OCI-M2 (cell line): Measurements from ENCODE around the gene TMEM141.

Experiments used
- DNase-seq: peaks from one replicate; lab custom pipeline; 2025; ENCODE audit not compliant: unreplicated experiment; lab: John Stamatoyannopoulos, UW

The TMEM141 gene

DNA sequence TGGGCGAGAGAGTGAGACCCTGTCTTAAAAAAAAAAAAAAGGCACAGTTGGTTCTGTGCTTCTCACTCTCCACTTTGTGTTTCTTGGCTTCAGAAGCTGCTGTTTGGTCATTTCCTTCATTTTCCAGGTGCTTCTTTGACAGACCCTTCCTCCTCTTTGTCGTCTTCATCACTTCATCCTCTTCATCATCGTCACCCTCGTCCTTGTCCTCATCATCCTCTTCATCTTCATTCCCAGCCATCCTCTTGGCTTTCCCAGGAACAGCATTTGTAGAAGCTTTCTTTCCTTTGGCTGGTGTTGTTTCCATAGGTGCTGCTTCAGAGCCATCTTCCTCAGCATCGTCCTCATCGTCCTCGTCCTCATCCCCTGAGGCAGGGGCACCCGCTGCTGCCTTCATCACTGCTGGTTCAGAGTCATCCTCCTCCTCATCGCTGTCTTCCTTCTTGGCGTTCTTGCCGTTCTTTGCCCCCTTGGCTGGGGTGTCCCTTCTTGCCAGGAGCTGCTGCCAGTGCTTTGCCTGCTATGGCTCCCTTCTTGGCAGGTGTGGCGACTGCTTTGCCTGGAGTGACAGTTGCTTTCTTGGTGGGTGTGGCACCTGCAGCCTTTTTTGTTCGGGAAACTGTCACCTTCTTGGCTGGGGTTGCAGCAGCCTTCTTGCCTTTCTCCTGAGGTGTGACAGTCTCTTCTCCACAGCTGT lies 23.7 kb downstream of the TMEM141 start:
- DNase-seq: no peak

DNA sequence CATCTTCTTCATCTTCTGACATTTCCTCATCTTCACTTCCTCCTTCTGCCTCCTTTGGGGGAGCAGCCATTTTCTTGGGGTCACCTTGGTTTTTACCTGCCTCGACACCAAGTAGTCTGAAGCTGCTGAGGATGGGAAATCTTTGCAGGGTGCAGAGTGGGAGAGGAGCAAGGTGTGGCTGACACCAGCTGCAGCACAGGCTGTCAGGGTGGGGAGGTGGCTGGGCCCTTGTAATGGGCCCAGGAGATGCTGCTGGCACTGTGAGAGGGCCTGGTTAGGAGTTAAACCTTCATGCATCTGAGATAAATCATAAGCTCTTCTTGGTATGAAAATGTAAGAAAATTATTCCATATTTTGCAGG lies 24.3 kb downstream of the TMEM141 start:
- no peak for DNase-seq

DNA sequence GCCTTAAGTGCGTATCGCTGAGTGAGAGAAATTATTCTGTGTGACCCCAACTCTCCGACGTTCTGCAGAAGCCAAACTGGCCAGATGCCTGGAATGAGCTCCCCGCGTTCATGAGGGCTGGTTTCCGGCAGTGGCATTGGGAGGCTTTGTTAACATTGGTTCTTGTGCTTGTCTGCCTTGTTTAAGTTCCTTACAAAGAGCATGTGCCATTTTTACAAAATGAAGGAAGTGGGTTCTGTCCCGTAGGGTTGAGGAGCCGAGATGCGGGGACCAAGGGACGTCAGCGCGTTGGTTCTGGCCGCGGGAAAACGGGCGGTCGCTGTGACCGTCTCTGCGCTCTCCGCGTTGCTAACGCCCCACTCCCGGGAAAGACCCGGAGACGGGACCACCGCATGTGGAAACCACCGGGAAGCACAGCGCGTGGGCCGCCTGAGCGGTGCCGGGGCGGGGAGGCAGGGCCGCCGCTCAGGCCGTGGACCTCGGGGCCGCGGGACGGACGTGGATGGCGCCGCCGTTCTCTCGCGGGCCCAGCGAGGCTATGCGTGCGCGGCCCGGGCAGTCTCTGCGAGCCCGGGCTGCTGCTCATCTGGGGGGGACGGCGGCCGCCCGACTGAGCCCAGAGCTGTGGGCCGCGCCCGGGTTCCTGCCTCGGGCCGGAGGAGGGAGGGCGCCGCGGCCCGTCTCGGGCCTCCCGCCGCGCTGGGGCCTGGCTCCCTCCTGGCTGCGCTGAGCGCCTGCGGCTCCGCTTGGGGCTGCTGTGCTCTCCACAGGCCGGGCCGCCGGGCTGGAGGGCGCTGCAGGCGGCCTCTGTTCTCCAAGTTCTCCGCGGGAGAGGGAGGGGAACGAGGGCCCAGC lies 30.1 kb downstream of the TMEM141 start:
- no peak for DNase-seq

DNA sequence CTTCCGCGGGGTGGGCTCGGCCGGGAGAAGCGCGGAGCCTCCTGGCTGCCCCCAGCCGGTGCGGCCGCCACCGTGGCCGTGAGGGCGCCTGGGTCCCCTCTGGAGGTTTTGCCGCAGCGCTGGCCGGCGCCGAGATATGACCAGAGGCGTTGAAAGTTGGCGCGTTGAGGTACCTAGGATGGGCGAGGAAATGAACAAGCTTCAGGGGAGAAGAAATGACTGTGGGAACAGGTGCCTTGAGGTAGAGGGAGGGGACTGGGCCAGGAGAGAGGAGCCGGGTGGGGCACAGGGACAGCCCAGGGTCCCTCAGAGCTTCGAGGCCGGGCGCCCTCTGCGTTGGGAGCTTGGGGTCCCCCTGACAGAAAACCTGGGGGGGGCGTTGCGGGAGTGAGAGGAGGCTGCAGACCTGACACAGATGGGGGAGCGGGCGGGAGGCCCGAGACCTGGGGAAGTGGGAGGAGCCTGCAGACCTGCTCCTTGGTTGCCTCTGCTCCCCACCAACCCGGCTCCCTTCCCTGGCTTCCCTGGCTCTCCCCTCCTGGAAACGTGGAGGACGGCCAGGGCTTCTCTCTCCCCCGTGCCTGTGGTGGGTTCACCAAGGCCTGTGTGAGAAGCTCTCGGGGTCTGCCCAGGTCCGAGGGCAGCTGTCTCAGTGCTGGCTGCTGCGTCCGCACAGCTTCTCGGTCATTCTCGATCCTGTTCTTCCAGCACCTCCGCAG lies 30.8 kb downstream of the TMEM141 start:
- DNase-seq: no peak

DNA sequence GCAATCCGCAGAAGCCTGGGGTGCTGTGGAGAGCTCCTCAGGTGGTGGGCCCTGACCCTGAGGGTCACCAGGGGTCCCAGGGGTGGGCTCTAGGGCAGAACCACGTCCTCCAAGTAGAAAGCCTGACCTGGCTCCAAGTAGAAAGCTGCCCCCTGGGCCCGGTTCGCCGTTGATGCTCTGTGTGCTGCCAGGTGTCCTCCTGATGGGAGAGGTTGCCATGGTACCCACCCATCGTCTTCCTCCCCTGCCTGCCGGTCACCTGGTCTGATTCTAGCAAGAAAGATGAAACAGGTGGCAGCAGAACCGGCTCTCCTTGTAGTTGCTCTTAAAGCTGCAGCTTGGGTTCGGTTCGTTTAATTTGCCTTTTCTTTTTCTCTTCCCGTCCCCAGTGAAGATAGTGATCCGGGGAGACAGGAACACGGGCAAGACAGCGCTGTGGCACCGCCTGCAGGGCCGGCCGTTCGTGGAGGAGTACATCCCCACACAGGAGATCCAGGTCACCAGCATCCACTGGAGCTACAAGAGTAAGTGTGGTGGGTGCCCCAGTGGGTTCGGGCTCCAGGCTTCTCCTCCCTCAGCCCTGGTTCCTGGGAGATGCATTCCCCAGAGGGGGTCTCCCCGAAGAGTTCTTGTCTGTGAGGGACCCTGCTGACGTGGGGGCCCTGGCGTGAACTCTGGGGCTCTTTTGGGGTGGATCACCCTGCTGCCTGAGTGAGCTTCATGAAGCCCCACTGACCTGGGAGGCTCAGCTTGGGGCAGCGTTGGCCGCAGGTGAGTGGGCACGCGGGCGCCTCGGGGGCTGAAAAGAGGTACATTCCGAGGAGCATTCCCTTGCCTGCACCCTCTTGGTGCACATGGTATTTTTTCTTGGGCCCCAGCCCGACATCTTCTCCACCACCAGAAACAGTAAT lies 32.2 kb downstream of the TMEM141 start:
- no peak for DNase-seq

DNA sequence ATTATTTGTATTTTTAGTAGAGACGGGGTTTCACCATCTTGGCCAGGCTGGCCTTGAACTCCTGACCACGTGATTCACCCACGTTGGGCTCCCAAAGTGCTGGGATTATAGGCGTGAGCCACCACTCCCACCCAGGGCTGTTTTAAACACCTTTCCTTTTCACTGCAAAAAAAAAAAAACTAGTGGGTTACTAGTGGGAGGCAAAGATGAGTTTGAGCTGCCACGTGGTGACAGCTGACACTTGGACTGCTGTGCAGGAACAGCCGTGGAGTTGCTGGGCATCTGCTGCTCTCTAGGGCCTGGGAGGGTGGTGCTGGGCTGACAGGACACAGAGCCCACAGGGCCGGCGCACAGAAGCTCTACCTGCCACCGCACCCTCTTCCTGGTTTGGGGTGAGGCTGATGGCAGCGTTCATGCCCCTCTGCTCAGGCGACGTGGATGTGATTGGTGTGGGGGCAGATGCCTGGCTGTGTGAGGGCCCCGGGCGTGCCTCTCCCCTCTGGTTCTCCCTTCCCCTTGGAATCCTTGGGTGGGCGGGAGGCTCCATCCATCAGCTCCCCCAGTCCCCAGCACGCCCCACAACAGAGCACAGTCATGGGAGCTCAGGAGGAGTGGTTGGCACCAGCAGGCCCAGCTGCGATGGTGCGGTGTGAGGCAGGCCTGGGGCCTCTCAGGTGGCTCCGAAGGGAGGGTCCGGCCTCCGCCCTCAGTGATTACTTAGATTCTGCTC lies 33.5 kb downstream of the TMEM141 start:
- DNase-seq: no peak

DNA sequence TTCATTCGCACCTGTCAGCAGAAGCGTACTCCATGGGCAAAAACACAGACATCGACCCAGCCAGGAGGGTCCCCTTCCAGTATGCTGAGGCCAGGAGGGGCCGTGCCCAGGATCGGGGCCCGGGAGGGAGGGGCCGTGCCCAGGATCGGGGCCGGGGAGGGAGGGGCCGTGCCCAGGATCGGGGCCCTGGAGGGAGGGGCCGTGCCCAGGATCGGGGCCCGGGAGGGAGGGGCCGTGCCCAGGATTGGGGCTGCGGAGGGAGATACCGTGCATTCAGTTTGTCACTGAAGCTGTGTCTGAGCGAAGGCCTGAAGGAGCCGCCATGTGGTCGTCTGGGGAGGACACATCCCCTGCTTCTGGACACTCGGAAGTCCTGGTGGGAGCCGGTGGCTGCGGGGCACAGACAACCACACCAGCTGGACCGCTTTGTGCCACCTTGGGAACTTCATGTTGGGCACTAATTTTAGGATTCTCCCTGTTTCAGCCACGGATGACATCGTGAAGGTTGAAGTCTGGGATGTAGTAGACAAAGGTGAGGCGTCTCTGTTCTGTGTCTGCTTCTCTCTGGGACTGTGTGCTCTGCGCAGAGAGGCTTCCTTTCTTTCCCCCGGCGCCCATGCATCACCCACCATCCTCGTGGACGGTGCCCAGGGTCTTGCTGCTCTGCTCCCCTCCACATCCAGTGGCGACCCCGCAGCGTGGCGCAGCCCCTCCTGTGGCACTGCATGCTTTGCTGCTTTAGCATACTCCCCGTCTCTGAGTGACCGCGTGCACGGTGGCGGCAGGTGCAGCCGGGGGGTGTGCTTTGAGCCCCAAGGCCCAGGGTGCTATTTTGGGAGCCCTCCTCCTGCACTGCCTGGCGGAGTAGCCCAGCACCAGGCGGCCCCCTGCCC lies 34.4 kb downstream of the TMEM141 start:
- DNase-seq: no peak

DNA sequence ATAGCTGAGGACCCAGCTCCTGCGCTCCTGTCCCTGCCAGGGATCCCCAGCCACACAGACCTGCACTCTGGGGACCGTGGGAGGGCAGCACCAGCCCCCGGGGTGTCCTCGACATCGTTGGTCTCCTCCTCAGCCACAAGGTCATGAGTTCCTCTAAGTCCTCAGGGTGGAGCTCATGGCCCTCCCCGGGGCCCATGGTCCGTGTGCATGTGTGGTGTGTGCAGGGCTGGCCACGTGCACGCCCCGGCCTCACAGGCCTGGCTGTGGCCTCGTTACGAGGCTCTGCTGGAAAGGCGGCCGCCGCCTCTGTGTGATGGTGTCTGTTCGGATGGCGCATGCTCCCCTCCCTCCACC lies 35.0 kb downstream of the TMEM141 start:
- DNase-seq: no peak

DNA sequence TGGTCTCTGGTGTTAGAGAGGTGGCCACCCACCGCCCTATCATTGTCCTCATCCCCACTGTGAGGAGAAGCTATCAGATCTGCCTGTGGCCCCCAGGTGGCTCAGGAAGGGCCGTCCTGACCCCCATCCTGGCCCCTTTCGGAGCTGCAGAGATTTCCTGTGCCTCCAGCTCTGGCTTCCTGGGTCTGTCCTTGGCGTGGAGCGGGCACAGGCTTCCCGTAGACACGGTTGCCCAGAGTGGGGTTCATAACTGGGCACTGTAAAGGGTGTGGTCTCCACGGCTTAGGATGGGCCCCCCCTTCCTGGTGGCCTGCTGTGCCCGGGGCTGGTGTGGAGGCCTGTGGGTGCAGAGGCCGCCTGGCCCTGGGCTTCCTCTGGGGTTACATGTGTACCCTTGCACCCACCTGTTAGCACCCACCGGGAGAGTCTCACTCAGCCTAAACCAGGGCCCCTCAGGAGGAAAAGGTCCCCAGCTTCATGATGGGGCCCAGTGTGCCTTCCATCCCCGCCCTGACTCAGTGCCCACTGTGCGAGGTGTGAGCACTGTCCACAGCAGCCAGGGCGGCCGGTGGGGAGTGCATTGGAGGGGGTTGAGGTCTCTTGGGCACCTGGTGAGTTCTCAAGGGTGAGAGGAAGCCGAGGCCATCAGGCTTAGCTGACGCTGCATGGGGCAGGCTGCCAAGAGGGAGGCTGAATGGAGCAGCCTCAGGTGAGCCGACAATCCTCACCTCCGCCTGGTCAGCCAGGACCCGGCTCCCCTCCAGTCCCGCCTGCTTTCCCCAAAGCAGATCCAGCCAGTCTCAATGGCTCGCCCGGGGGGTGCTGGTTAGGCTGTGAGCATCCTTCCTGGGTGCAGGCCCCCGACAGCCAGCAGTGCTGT lies 35.8 kb downstream of the TMEM141 start:
- no peak for DNase-seq

DNA sequence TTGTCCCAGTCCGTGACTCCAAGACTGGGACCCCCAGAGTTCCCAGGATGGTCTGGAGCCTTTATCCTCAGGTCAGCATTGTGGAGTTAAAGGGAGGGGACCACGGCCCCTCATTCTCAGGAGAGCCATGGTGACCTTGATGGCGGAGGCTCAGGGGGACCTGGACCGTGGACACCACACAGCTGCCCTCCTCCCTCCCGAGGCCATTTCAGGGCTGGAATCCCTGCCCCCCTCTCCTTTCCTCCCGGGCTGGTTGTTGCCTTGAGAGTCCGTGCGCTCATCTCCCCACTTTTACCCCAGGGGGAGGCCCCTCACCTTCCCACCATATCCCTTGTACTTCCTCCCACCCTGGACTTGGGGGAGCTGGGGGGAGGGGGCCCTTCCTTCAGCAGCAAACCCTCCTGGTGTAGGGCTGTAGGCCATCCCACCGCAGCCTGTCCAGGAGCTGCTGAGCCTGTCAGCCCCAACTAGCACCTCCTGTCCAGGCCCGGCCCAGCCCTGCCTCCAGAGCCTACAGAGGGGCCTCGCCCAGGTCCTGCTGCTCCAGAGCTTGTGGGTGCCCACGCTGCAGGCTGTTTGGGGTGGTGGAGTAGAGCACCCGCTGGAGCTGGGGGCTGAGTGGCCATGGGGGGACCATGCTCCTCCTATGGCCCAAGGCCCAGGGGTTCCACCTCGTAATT lies 36.8 kb downstream of the TMEM141 start:
- no peak for DNase-seq

DNA sequence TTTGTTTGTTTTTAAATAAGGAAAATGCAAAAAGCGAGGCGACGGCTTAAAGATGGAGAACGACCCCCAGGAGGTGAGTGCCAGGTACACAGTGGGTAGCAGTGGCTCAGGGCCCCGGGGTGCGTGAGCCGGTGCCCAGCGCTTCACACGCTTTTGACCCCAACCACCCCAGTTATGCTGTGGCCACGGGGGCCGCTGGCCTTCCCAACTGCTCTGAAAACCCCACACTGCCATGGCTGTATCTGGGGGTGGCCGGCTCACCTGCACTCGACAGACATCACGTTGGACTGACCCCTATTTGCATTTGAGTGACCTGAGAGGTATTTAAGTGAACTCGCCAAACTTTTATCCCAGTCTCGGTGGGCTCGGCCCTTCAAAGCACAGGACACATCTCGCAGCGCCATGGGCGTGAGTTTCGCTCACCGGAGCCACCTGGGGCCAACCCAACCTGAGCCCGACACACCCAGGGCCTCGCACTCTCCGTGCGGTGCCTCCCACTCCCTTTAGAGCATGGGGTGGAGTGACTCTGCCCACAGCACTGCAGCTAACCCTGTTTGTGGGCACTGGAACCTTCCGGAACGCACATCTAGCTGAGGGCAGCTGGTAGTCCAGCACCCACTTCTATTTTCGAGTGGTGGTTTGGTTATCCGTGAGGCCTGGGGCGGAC lies 37.5 kb downstream of the TMEM141 start:
- DNase-seq: no peak

DNA sequence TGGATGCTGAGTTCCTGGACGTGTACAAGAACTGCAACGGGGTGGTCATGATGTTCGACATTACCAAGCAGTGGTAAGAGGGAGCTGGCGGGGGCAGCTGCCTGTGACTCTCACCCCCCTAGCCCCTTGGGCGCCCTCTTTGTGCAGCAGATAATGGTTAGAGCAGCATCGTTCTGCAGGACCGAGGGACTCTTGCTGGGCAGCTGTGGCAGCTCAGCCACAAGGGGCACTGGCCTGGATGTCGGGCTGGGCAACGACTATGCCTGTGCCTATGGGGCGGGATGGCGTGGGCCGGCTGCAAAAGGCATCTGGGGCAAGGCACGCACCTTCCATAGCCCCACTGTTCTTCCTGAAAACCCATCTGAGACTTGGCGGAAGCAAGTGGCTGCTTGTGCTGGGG lies 38.3 kb downstream of the TMEM141 start:
- DNase-seq: no peak

DNA sequence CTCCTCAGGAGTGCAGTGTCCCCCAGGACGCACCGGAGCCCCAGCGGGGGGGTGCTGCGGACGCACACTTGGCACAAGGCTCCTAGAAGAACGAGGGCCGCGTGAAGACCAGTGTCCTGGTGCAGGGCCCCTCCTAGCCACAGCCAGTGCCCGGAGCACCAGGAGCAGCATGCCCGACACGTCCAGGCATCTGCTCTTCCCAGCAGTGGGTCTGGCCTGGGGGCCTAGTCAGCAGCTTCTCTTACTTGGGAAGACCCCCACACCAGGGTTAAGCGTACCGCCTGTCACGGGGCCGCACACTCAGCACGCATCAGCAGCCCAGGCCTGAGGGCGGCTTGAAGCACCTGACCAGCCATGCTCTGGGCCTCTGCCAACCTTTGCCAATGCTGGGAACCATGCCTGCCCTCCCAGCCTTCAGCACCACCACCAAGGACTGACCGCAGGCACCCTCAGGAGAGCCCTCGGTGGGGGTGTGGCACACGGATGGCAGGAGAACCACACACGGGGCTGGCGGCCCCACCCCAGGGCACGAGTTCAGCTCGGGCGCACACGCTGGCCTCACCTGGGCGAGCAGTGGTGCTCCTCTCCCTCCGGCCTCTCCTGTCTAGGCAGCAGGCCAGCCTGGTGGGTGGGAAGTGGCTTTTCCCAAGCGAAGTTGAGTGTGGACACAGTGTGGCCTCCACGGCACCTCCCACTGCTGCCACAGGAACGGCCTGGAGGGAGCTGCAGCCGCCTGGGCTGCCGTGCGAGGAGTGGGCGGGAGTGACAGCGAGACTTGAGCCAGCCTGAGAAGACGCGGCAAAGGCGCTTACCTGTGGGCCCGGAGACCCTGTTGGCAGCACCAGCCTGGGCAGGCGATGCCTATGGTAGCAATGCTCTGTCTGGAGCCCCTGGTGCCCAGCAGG lies 39.1 kb downstream of the TMEM141 start:
- no peak for DNase-seq

DNA sequence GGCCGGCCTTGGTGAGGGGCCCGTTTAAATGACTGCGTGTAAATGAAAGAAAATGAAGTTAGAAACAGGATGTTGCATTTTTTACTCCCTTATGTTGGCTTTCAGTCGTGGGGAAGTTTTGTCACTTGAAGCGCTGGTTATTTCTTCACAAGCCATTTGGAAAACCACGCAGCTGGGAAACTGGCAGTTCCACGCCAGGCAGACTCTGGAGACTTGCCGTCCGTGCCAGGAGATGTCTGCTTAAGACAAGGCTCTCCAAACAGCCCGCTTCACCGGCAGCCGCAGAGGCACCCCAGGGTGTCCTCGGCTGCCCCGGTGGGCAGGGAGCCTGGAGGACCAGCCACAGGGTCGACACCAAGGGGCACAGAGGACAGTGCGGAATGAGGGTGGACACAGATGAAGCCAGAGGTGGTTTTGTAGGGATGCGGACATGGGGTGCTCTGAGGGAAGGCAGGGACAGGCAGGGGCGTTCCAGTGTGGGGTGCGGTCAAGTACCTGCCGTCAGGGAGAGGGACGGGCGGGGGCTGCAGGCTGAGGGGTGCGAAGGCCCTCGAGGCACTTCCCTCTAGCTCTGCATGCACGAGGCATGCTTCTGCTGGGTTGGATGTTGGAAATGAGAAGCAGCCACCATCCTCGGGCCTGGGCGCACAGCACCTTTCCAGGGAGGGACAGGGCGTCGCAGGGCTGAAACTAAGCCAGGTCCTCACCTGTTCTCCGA lies 40.0 kb downstream of the TMEM141 start:
- no peak for DNase-seq

DNA sequence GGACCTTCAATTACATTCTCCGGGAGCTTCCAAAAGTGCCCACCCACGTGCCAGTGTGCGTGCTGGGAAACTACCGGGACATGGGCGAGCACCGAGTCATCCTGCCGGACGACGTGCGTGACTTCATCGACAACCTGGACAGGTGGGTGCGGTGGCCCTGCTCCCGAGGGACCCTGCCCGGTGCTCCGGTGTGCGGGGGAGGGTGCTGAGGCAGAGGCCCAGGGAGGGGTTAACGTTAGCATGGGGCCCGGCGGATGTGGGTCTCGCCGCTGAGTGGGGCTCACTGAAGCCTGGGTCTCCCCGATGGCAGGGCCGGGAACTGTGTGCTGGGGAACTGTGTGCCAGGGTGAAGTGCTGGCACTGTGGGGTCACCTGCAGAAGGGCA lies 40.6 kb downstream of the TMEM141 start:
- no peak for DNase-seq

DNA sequence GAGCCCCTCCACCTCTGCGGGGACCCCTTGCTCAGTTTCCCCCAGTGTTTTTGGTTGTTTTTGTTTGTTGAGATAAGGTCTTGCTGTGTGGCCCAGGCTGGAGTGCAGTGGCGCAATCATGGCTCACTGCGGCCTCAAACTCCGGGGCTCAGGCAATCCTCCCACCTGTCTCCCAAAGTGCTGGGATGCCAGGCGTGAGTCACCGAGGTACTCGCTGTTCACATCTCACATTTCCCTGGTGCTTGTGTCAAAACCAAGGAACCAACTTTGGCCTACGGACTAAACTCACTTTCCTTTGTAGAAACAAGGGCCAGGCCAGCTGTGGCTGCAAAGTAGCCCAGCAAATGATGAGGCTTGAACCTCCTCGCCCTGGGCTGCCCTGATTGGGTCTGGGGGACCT lies 41.4 kb downstream of the TMEM141 start:
- DNase-seq: no peak
